Ovary (tissue), 3 donors: Measurements from ENCODE around the gene CDCA4.

Source experiments
- EP300 ChIP-seq: sonication (generic); formaldehyde crosslinking; IDR thresholded peaks from one replicate; pipeline ENCODE4 v1.6.1; 2017; ENCODE audit warnings: antibody characterized with exemption
- TF ChIP-seq, protein P1 (sequence below), 3 donors: fragments of 450-650 bp in 2 of 3; fragments of 200-600 bp in 1 of 3; IDR thresholded peaks; one replicate each; pipeline versions ENCODE4 v1.5.1 to v1.8.0; 2016 to 2022; ENCODE audit warnings: antibody characterized with exemption in 3 of 3, mild to moderate bottlenecking in 1 of 3
- donor health status: DM: no; HTN: no; CAD: no.

DNA sequence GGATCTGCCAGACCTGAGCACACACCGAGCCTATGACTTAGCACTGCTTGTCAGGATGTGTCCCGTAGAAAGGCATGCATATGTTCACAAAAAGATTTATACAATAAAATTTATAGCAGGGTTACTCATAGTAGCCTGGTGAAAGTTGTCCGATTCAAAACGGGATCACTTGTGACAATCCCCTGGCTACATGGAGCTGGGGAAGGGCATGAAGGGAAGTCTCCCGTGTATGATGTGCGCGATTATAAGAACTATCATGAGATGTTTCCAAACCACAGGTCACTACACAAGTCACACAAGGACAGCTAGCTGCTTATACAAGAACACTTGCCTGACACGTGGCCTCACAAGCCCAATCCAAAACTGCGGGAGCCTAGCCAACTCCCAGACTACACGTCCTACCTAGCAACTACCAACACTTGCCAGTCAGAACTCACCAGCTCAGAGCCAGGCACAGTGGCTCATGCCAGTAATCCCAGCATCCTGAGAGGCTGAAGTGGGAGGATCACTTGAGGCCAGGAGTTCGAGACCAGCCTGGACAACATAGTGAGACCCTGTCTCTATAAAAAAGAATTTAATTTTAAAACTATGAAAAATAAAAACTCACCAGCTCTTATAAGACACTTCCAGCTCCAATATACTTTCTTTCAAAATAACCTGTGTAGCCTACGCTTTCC is 7.5 kb upstream of the CDCA4 start:
- TF ChIP-seq, protein P1, sequence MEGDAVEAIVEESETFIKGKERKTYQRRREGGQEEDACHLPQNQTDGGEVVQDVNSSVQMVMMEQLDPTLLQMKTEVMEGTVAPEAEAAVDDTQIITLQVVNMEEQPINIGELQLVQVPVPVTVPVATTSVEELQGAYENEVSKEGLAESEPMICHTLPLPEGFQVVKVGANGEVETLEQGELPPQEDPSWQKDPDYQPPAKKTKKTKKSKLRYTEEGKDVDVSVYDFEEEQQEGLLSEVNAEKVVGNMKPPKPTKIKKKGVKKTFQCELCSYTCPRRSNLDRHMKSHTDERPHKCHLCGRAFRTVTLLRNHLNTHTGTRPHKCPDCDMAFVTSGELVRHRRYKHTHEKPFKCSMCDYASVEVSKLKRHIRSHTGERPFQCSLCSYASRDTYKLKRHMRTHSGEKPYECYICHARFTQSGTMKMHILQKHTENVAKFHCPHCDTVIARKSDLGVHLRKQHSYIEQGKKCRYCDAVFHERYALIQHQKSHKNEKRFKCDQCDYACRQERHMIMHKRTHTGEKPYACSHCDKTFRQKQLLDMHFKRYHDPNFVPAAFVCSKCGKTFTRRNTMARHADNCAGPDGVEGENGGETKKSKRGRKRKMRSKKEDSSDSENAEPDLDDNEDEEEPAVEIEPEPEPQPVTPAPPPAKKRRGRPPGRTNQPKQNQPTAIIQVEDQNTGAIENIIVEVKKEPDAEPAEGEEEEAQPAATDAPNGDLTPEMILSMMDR (IDR thresholded peaks at IDR 0.05), result no peak
- no peak for TF ChIP-seq EP300
